NCI-H1694 treated with DMSO at 0.1 percent for 48 hours (cell line): ENCODE data around the gene ECHDC1.
"Not testable (repeated sequence)": the region's sequence is repeated elsewhere in the genome, so short reads cannot be mapped to it uniquely, and the experiment has no call there.

Source experiments
- DNase-seq: peaks from one replicate; lab custom pipeline; 2025; lab: John Stamatoyannopoulos, UW

Gene ECHDC1

GRCh38 chr6:127342946-127343808 lies at the start of gene ECHDC1:
TSS of gene ECHDC1 (minus strand) at chr6:127343609. CDS start at chr6:127331028, 12,581 bp downstream.
- DNase-seq, result peak; percentile 70

- no peak for DNase-seq
Measured at GRCh38 chr6:127392301-127392700, 48.9 kb upstream of the ECHDC1 start.

- no peak for DNase-seq
Measured at GRCh38 chr6:127391094-127391953, 47.9 kb upstream of the ECHDC1 start.

GRCh38 chr6:127389706-127390105 lies 46.3 kb upstream of the ECHDC1 start:
- DNase-seq, result no peak

GRCh38 chr6:127385668-127386430 lies 42.4 kb upstream of the ECHDC1 start:
- DNase-seq, result no peak

GRCh38 chr6:127384848-127385247 lies 41.4 kb upstream of the ECHDC1 start:
- DNase-seq, result not testable (repeated sequence)

GRCh38 chr6:127383988-127384387 lies 40.6 kb upstream of the ECHDC1 start:
- DNase-seq, result no peak

- DNase-seq, result no peak
Measured at GRCh38 chr6:127382413-127382812, 39.0 kb upstream of the ECHDC1 start.

GRCh38 chr6:127381384-127381783 lies 38.0 kb upstream of the ECHDC1 start:
- DNase-seq, result no peak

- no peak for DNase-seq
Measured at GRCh38 chr6:127376685-127377084, 33.3 kb upstream of the ECHDC1 start.

- no peak for DNase-seq
Measured at GRCh38 chr6:127367023-127367375, 23.6 kb upstream of the ECHDC1 start.

GRCh38 chr6:127366282-127367022 lies 23.0 kb upstream of the ECHDC1 start:
- DNase-seq, result no peak

- no peak for DNase-seq
Measured at GRCh38 chr6:127365874-127366273, 22.5 kb upstream of the ECHDC1 start.

GRCh38 chr6:127352524-127352923 lies 9.1 kb upstream of the ECHDC1 start:
- DNase-seq, result no peak

- no peak for DNase-seq
Measured at GRCh38 chr6:127349980-127350379, 6.6 kb upstream of the ECHDC1 start.

GRCh38 chr6:127348028-127348661 lies 4.7 kb upstream of the ECHDC1 start:
- DNase-seq, result no peak

GRCh38 chr6:127347178-127347577 lies 3.8 kb upstream of the ECHDC1 start:
- no peak for DNase-seq

- no peak for DNase-seq
Measured at GRCh38 chr6:127345521-127345920, 2.1 kb upstream of the ECHDC1 start.

GRCh38 chr6:127343809-127344659 lies 625 bp upstream of the ECHDC1 start:
- peak; percentile 17 for DNase-seq

- no peak for DNase-seq
Measured at GRCh38 chr6:127342296-127342945, 988 bp downstream of the ECHDC1 start.
